KMS-11 (cell line): Measurements from ENCODE around the gene TSNAX.

Experiments
- H2AFZ ChIP-seq: fragments of 200-600 bp; sonication (generic); 2 replicates; pipeline ENCODE4 v1.6.1; 2016; ENCODE audit warnings: antibody characterized with exemption, mixed run types, low read depth
- H3K27ac ChIP-seq: fragments of 200-600 bp; sonication (generic); 2 replicates; pipeline ENCODE4 v1.6.1; 2016; ENCODE audit warnings: mild to moderate bottlenecking, mixed run types
- H3K27me3 ChIP-seq: fragments of 200-600 bp; sonication (generic); 2 replicates; pipeline ENCODE4 v1.6.1; 2017; ENCODE audit warnings: mild to moderate bottlenecking, low read depth, mixed run types, moderate library complexity; ENCODE audit not compliant: insufficient read depth
- H3K36me3 ChIP-seq: fragments of 200-600 bp; sonication (generic); 2 replicates; pipeline ENCODE4 v1.6.1; 2017; ENCODE audit warnings: mild to moderate bottlenecking, mixed run types; ENCODE audit not compliant: insufficient read depth
- H3K4me1 ChIP-seq: fragments of 200-600 bp; sonication (generic); 2 replicates; pipeline ENCODE4 v1.6.1; 2016; ENCODE audit warnings: mild to moderate bottlenecking, low read depth, mixed run types; ENCODE audit not compliant: poor library complexity, severe bottlenecking
- H3K4me2 ChIP-seq: fragments of 200-600 bp; sonication (generic); 2 replicates; pipeline ENCODE4 v1.7.0; 2016; ENCODE audit warnings: mild to moderate bottlenecking, mixed run types
- H3K4me3 ChIP-seq: fragments of 200-600 bp; sonication (generic); IDR thresholded peaks from 2 replicates; pipeline ENCODE4 v1.6.1; 2017; ENCODE audit warnings: low read depth, low read length, mixed read lengths; ENCODE audit not compliant: insufficient read depth
- H3K79me2 ChIP-seq: fragments of 200-600 bp; sonication (generic); 2 replicates; pipeline ENCODE4 v1.6.1; 2016; ENCODE audit warnings: low read depth, mixed run types; ENCODE audit not compliant: insufficient read depth
- H3K9ac ChIP-seq: fragments of 200-600 bp; sonication (generic); 2 replicates; pipeline ENCODE4 v1.6.1; 2016; ENCODE audit warnings: mild to moderate bottlenecking, mixed run types
- H4K20me1 ChIP-seq: fragments of 200-600 bp; sonication (generic); 2 replicates; pipeline ENCODE4 v1.6.1; 2016; ENCODE audit warnings: mild to moderate bottlenecking, mixed run types; ENCODE audit not compliant: insufficient read depth
- TF ChIP-seq, protein P1 (sequence below): fragments of 200-600 bp; sonication (generic); conservative IDR thresholded peaks from 2 replicates; pipeline ENCODE4 v1.6.1; 2017; ENCODE audit warnings: low read depth, mild to moderate bottlenecking, antibody characterized with exemption, low read length, moderate library complexity, mixed read lengths

TSNAX gene

DNA sequence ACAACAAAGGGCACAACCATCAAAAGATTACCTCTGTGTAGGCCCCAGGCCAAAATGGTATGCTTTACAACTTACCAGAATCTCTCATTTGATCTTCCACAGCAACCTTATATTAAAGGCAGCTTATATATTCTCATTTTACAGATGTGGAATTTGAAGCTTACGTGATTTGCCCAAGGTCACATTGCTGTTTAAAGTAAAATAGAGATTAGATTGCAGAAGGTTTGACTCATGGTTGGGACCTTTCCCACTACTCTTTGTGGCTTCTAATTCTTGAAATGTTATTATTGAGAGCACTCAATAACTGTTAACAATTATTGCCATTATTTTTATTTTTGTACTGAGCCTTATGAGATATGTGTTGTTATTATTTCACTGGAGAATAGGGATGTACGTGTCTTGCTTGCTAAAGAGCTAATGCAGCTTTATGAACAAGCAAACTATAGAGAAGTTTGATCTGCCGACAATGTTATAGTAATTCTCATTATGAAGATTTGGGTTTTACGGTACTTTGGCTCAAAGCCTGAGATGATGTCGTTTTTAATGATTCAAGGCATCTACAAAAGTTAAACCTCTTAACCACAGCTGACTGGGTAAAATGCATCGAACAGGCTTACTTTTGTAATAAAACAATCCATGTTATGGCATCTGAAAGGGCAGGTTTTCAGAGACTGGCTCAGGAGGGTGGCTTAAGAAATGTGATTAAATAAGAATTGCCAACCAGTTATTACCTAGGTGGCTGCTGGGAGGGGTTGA lies 43.3 kb upstream of the TSNAX start:
- H3K79me2 ChIP-seq, result no peaks in the 10 kb centered on the region
- TF ChIP-seq, protein P1, sequence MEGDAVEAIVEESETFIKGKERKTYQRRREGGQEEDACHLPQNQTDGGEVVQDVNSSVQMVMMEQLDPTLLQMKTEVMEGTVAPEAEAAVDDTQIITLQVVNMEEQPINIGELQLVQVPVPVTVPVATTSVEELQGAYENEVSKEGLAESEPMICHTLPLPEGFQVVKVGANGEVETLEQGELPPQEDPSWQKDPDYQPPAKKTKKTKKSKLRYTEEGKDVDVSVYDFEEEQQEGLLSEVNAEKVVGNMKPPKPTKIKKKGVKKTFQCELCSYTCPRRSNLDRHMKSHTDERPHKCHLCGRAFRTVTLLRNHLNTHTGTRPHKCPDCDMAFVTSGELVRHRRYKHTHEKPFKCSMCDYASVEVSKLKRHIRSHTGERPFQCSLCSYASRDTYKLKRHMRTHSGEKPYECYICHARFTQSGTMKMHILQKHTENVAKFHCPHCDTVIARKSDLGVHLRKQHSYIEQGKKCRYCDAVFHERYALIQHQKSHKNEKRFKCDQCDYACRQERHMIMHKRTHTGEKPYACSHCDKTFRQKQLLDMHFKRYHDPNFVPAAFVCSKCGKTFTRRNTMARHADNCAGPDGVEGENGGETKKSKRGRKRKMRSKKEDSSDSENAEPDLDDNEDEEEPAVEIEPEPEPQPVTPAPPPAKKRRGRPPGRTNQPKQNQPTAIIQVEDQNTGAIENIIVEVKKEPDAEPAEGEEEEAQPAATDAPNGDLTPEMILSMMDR, result no peak
- H3K4me1 ChIP-seq, result no peaks in the 10 kb centered on the region
- no peak overlapping the region for H3K4me3 ChIP-seq
- no peaks in the 10 kb centered on the region for H4K20me1 ChIP-seq
- no peak overlapping the region for H2AFZ ChIP-seq
- no peak overlapping the region for H3K4me2 ChIP-seq
- H3K36me3 ChIP-seq, result no peaks in the 10 kb centered on the region
- H3K9ac ChIP-seq, result no peak overlapping the region
- no peaks in the 10 kb centered on the region for H3K27me3 ChIP-seq
- H3K27ac ChIP-seq, result no peak overlapping the region

DNA sequence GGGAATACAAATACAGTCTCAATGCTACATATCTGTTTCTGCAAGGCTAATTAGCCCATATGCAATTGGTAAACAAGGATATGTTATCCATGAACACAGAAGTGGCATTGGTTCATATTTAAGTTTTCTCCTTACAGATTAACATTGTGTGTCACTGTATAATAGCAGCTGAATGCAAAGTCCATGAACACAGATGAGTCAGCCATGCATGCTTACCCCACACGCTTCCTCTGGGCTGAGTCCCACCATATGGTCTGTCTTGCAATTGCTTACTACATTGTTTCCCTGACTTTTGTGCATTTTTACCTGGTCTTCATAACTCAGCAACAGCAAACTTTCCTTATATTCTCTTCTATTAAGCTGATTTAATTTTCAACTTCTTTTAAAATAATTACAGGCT lies 41.5 kb upstream of the TSNAX start:
- Histone ChIP-seq H3K9ac (no peak overlapping the region), H3K27me3 (no peaks in the 10 kb centered on the region), H3K4me1 (no peaks in the 10 kb centered on the region), H3K27ac (no peak overlapping the region), H4K20me1 (no peaks in the 10 kb centered on the region), H2AFZ (no peak overlapping the region), H3K4me2 (no peak overlapping the region), H3K36me3 (no peaks in the 10 kb centered on the region), H3K4me3 (no peak overlapping the region), H3K79me2 (no peaks in the 10 kb centered on the region)
- TF ChIP-seq, protein P1, result no peak

DNA sequence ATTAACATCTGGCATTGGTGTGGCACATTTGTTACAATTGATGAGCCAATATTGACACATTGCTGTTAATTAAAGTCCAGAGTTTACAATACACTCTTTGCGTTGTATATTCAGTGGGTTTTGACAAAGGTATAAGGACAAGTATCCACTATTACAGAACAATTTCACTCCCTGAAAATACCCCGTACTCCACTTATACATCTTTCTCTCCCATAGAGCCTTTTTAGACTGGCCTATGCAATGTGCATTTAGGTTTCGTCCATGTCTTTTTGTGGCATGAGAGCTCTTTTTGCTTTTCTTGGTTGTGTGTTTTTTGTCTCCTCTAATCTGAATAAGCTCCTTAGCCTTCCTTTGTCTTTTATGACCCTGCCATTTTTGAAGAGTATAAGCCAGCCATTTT lies 40.6 kb upstream of the TSNAX start:
- no peaks in the 10 kb centered on the region for H3K36me3 ChIP-seq
- no peaks in the 10 kb centered on the region for H3K79me2 ChIP-seq
- H3K4me2 ChIP-seq, result no peak overlapping the region
- TF ChIP-seq, protein P1, result no peak
- H3K4me1 ChIP-seq, result no peaks in the 10 kb centered on the region
- no peak overlapping the region for H2AFZ ChIP-seq
- H3K27me3 ChIP-seq, result no peaks in the 10 kb centered on the region
- no peak overlapping the region for H3K4me3 ChIP-seq
- H4K20me1 ChIP-seq, result no peaks in the 10 kb centered on the region
- H3K9ac ChIP-seq, result no peak overlapping the region
- no peak overlapping the region for H3K27ac ChIP-seq

DNA sequence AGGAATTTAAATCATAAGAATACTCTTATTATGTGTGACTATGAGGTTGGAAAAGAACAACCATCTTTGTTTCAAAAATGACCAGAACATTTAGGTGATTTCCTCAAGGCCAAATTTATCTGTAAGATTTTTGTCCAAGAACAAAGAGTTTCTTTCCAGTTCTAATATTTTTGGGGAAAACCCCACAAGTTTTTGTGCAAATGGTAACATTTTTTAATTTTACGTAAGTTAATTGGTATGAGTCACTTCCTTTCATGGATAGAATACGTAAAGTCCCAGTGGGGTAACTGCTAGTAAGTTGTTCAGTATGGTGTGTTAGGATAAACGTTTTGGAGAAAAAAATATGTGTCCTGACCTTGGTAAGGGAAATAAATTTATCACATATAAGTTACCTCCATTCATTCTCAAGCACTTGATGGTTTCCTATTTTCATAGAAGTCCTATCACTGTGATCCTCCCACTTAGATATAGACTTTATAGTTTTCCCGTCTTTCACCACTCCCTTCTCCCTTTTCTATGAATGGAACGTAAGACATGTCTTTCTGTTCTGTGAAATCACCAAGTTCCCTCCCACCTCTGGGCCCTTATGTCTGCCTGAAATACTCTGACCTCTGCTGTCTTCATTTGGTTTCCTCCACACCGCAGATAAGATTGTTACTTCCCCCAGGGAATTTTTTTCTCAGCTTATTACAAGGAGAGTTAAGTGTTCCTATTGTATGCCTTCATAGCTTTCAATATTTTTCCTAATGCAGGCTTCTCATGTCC lies 34.9 kb upstream of the TSNAX start:
- H3K36me3 ChIP-seq, result no peaks in the 10 kb centered on the region
- TF ChIP-seq, protein P1, result no peak
- no peaks in the 10 kb centered on the region for H3K4me1 ChIP-seq
- H4K20me1 ChIP-seq, result no peaks in the 10 kb centered on the region
- no peak overlapping the region for H3K4me2 ChIP-seq
- no peak overlapping the region for H3K4me3 ChIP-seq
- no peak overlapping the region for H2AFZ ChIP-seq
- H3K79me2 ChIP-seq, result no peaks in the 10 kb centered on the region
- H3K27ac ChIP-seq, result no peak overlapping the region
- H3K27me3 ChIP-seq, result no peaks in the 10 kb centered on the region
- H3K9ac ChIP-seq, result no peak overlapping the region
